Right renal pelvis (tissue), 4 donors: ENCODE results near the gene NOS1AP. TPM values are rescaled to one million over a fixed set of nuclear protein-coding genes. Genes with fewer than 3 reads are reported as not detected.
"Not testable (repeated sequence)": the region's sequence is repeated elsewhere in the genome, so short reads cannot be mapped to it uniquely, and the experiment has no call there.

Experiments used
- DNase-seq, 4 donors: peaks; one replicate each; pipeline ENCODE4 v3.0.0-alpha.2; 2013; ENCODE audit warnings: low read depth in 4 of 4, low spot score in 3 of 4, missing footprints in 1 of 4
- polyA plus RNA-seq, 4 donors: library from polyadenylated mRNA; unstranded; fragments of 120-200 nt; gene quantifications; one replicate each; pipeline ENCODE4 v1.2.1, GENCODE V29; 2013; ENCODE audit not compliant: insufficient read length in 4 of 4

The NOS1AP gene
- polyA plus RNA-seq, 4 donors = 8.8 to 12.9 (median 9.6) TPM

DNA sequence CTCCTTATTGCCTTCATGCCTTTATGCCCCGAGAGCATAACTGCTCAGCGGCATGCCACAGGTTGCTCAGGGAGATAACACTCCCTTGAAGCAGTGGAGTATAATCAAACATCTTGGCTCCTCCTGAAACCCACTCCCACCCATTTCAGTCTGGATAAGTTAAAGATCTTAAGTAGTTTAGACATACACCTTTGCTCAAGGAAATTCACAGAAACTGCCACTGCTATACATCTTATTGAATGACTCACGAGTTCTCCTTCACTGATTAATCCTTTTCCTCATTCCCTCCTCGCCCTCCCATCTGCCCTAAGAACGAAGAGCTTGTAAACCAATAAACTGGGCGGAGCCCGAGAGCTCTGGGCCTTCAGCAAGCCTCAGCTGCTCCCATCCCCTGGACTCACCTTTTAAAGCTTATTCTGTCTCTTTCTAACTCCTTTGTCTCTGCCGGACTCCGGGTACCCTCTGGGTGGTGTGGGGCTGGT is 350.0 kb downstream of the NOS1AP start:
- not testable (repeated sequence) for DNase-seq

Other genes with a start within 250 kb of the NOS1AP start
- gene OLFML2B, start 45.8 kb upstream of the NOS1AP start, polyA plus RNA-seq = 10 to 100 TPM in 2 of 4 donors, 1 to 10 TPM in 2; 9.3 to 15.1 (median 10.2) TPM